Uterus (tissue), 2 donors: ENCODE data around the gene SCFD2.

Experiments used
- CTCF ChIP-seq, 4 experiments: fragments of 200-600 bp in 2 of 4; fragments of 450-650 bp in 2 of 4; sonication (generic) in 2 of 4; IDR thresholded peaks; one replicate each; pipeline ENCODE4 v1.5.1; 2016 to 2019; ENCODE audit warnings: antibody characterized with exemption in 4 of 4, mild to moderate bottlenecking in 2 of 4, moderate library complexity in 1 of 4
- POLR2A ChIP-seq, 2 donors: fragments of 450-650 bp; IDR thresholded peaks; one replicate each; pipeline ENCODE4 v1.6.1; 2016; ENCODE audit warnings: antibody characterized with exemption in 2 of 2, mild to moderate bottlenecking in 1 of 2, moderate library complexity in 1 of 2

- TF ChIP-seq POLR2A (IDR thresholded peaks at IDR 0.05) (no peak), CTCF (IDR thresholded peaks at IDR 0.05) (no peak)
Observed at GRCh38 chr4:53362093-53362492, 3.8 kb downstream of the SCFD2 start.
